22Rv1 (cell line): ENCODE data around the gene GTF2IRD1.

Experiments used
- H3K27ac ChIP-seq: fragments of 450-650 bp; 2 replicates; pipeline ENCODE4 v1.5.1; 2017
- ZFX ChIP-seq: fragments of 450-650 bp; IDR thresholded peaks from 2 replicates; pipeline ENCODE4 v1.6.1; 2017; ENCODE audit warnings: antibody characterized with exemption, borderline replicate concordance
- TF ChIP-seq, protein P1 (sequence below): fragments of 450-650 bp; IDR thresholded peaks from 2 replicates; pipeline ENCODE4 v1.5.1; 2017; ENCODE audit warnings: mild to moderate bottlenecking

Gene GTF2IRD1

DNA sequence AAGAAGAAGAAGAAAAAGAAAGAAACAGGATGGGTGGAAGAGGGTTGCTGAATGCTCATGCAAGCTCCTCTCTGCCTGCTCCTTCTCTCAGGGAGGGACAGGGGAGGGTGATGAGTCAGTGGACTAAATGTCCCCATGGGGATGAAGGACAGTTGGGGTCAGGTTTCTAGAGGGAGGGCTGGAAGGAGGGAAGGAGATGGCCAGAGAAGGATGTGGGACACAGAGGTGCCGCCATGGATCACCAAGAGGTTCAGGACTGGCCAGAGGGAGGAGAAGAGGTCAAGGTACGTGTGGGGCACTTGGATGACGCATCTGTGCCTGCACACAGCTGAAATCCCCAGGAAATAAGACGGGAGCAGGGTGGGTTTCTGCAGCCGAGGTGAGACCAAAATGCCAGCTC lies 115.0 kb downstream of the GTF2IRD1 start:
- H3K27ac ChIP-seq: no peak overlapping the region
- TF ChIP-seq, protein P1, sequence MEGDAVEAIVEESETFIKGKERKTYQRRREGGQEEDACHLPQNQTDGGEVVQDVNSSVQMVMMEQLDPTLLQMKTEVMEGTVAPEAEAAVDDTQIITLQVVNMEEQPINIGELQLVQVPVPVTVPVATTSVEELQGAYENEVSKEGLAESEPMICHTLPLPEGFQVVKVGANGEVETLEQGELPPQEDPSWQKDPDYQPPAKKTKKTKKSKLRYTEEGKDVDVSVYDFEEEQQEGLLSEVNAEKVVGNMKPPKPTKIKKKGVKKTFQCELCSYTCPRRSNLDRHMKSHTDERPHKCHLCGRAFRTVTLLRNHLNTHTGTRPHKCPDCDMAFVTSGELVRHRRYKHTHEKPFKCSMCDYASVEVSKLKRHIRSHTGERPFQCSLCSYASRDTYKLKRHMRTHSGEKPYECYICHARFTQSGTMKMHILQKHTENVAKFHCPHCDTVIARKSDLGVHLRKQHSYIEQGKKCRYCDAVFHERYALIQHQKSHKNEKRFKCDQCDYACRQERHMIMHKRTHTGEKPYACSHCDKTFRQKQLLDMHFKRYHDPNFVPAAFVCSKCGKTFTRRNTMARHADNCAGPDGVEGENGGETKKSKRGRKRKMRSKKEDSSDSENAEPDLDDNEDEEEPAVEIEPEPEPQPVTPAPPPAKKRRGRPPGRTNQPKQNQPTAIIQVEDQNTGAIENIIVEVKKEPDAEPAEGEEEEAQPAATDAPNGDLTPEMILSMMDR: no peak
- no peak for TF ChIP-seq ZFX

DNA sequence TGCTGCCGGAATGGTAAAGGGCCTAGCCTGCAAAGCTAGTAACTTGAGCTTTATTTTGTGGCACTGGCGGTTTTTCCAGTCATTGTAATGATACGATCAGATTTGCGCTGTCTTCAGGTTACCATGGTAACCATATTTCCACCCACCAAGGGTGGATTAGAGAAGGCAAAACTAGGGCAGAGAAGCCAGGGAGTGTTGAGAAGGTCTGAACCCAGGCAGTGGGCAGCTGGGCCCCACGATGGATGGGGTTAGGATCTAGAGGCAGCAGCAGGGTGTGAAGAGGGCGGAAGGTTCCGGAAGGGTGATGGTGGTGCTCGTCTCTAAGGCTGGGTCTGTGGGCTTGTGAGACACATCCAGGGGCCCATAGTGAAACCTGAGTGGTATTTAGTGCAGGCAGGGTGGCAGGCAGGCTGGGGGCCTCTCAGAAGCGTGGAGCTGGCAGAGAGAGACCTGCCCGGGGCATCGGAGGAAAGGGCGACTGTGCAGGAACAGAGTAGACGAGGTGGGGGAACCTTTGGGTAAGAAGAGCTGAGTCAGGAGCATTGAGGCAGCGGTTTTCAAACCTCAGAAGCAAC lies 115.9 kb downstream of the GTF2IRD1 start:
- no peak overlapping the region for H3K27ac ChIP-seq
- TF ChIP-seq ZFX: no peak
- TF ChIP-seq, protein P1: no peak

DNA sequence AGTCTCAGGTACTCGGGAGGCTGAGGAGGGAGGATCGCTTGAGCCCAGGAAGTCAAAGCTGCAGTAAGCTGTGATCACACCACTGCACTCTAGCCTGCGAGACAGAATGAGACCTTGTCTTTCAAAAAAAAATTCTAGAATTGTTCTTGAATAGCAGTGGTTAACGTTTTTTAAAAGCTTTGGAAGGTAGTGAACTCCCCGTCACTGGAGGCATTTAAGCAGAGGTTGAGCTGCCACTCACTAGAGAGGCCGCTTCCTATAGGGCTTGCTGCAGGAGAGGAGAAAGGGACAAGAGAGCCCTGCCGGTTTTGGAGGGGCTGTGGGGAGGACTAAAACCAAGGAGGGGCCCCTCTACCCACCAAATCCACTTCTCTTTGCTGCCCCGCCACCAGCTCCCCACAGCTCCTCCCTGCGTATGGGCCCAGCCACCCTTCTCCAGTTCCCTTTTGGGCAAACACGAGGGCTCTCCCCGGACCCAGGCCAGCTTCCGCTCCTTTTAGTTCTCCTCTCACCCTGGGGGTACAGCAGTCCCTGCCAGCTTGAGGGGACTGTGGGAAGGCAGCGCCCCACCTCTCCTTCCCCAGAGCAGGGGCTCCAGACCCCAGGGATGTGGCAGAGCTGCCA lies 116.9 kb downstream of the GTF2IRD1 start:
- TF ChIP-seq, protein P1: no peak
- no peak for TF ChIP-seq ZFX
- H3K27ac ChIP-seq: no peak overlapping the region

DNA sequence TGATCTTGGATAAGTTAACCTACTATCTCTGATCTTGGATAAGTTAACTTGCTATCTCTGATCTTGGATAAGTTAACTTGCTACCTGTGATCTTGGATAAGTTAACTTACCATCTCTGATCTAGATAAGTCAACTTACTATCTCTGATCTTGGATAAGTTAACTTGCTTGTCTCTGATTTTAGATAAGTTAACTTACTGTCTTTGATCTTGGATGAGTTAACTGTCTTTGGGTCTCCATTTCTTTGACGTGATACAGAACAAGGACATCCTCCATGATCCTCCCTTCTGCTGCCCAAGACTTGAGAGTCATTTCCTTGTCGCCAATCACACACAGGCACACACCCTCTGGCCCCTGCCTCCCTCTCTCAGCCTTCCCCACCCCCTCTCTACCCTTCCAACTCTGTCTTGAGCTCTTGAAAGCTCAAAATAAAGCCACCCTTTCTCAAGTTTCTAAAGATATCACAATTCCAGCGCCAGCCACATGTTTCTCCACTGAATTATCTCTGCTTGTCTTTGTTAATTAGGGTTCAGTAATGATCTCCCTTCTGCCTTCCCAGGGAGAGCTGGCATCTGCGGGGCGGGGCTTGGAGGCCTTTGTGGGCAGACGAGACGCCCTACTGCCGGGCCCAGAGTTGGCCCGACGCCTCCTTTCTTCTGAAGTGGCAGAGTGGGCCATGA lies 118.7 kb downstream of the GTF2IRD1 start:
- H3K27ac ChIP-seq: no peak overlapping the region
- TF ChIP-seq, protein P1: no peak
- TF ChIP-seq ZFX: no peak

DNA sequence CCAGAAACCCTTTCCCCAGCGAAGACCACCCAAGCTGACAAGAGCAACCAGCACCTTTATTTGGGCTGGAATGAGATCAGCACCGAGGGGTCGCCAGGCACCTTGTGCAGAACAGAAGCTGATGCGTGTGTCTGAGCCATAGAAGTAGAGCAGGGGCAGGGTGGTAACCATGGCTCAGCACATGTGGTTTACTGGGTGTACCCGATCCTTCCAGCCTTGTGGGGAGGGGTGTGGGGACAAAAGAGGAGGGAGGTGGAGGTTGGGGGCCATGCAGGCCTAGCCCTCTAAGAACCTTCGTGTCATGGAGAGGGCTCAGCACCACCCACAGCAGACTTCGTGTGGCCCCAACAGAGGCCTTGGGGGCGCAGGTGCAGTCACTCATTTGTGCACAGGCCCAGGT lies 119.8 kb downstream of the GTF2IRD1 start:
- no peak for TF ChIP-seq ZFX
- TF ChIP-seq, protein P1: no peak
- no peak overlapping the region for H3K27ac ChIP-seq

DNA sequence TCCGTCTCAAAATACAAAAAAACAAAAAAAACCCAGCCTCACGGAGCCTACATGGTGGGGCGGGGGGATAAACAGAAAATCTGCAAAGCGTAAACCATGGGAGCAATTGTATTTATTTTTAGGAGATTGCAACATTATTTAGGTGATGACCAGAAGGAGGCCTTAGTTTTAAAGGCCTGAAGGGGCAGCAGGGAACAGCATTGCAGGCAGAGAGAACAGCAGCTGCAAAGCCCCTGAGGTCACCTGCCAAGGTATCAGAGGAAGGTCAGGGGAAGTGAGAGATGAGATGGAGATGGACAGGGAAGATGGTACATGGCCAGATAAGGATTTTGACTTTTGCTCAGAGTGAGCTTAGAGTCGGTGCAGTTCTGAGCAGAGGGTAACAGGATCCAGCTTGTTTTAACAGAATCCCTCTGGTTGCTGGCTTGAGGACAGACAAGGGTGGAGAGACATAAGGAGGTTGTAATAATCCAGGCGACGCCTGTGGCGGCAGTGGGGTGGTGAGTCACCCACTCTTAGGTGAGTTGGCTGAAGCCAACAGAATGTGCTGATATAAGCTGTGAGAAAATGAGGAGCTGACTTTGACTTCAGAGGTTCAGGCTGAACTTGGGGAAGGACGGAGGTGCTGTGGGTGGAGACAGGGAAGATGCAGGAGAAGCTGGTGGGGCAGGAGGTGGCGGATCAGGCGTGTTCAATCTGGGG lies 121.5 kb downstream of the GTF2IRD1 start:
- H3K27ac ChIP-seq: no peak overlapping the region
- no peak for TF ChIP-seq ZFX
- TF ChIP-seq, protein P1: no peak

DNA sequence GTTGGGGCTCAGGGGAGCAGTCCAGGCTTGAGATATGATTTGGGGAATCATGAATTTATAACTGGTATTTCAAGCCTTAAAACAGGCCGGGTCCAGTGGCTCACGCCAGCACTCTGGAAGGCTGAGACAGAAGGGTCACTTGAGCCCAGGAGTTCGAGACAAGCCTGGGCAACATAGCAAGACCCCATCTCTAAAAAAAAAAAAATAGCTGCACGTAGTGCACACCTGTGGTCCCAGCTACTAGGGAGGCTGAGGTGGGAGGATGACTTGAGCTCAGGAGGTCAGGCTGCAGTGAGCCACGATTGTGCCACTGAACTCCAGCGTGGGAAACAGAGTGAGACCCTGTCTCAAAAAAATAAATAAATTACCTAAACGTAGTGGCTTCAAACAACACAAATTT lies 122.1 kb downstream of the GTF2IRD1 start:
- H3K27ac ChIP-seq: no peak overlapping the region
- no peak for TF ChIP-seq ZFX
- TF ChIP-seq, protein P1: no peak
